SK-N-SH treated with all-trans-retinoic acid at 6 μM for 48 hours (cell line): Measurements from ENCODE around the gene KLF6.

Source experiments
- ATAC-seq: fragments of 200-7000 bp; cut with Tn5 transposase; 3 replicates; pipeline ENCODE4 v1.9.1; 2020; ENCODE audit warnings: mild to moderate bottlenecking, moderate library complexity
- CSDC2 ChIP-seq: fragments of 250-450 bp; sonication (Bioruptor Pico); IDR thresholded peaks from 2 replicates; pipeline ENCODE4 v1.5.0; 2020; ENCODE audit warnings: mild to moderate bottlenecking, moderate library complexity
- CSRNP3 ChIP-seq: fragments of 250-450 bp; sonication (Bioruptor Pico); IDR thresholded peaks from 2 replicates; pipeline ENCODE4 v1.5.1; 2021; ENCODE audit warnings: mild to moderate bottlenecking, moderate library complexity
- ESRRG ChIP-seq: fragments of 250-450 bp; sonication (Bioruptor Pico); IDR thresholded peaks from 2 replicates; pipeline ENCODE4 v1.6.1; 2021; ENCODE audit warnings: mild to moderate bottlenecking
- GLIS3 ChIP-seq: fragments of 250-450 bp; sonication (Bioruptor Pico); IDR thresholded peaks from 2 replicates; pipeline ENCODE4 v1.5.0; 2020; ENCODE audit warnings: mild to moderate bottlenecking, moderate library complexity
- ISL1 ChIP-seq: fragments of 250-450 bp; sonication (Bioruptor Pico); IDR thresholded peaks from 2 replicates; pipeline ENCODE4 v2.1.2; 2022; ENCODE audit warnings: mild to moderate bottlenecking, moderate library complexity
- OSR1 ChIP-seq: fragments of 250-450 bp; sonication (Bioruptor Pico); IDR thresholded peaks from 2 replicates; pipeline ENCODE4 v1.8.0; 2022; ENCODE audit warnings: moderate library complexity, mild to moderate bottlenecking, inconsistent platforms
- POU6F1 ChIP-seq: fragments of 250-450 bp; sonication (Bioruptor Pico); IDR thresholded peaks from 2 replicates; pipeline ENCODE4 v1.8.0; 2021; ENCODE audit warnings: low read depth, mild to moderate bottlenecking, moderate library complexity, borderline replicate concordance
- RARB ChIP-seq: fragments of 250-450 bp; sonication (Bioruptor Pico); IDR thresholded peaks from 2 replicates; pipeline ENCODE4 v1.8.0; 2021; ENCODE audit warnings: mild to moderate bottlenecking, moderate library complexity
- SNAI2 ChIP-seq: fragments of 250-450 bp; sonication (Bioruptor Pico); IDR thresholded peaks from 2 replicates; pipeline ENCODE4 v1.5.0; 2020; ENCODE audit warnings: mild to moderate bottlenecking, moderate library complexity
- TCF4 ChIP-seq: fragments of 250-450 bp; sonication (Bioruptor Pico); IDR thresholded peaks from 2 replicates; pipeline ENCODE4 v1.8.0; 2021; ENCODE audit warnings: mild to moderate bottlenecking, moderate library complexity, borderline replicate concordance
- TOX ChIP-seq: fragments of 250-450 bp; sonication (Bioruptor Pico); IDR thresholded peaks from 2 replicates; pipeline ENCODE4 v1.8.0; 2021; ENCODE audit warnings: mild to moderate bottlenecking, moderate library complexity, borderline replicate concordance
- TSHZ2 ChIP-seq: fragments of 250-450 bp; sonication (Bioruptor Pico); IDR thresholded peaks from 2 replicates; pipeline ENCODE4 v1.5.0; 2020; ENCODE audit warnings: mild to moderate bottlenecking, moderate library complexity
- ZC3H10 ChIP-seq: fragments of 250-450 bp; sonication (Bioruptor Pico); IDR thresholded peaks from 2 replicates; pipeline ENCODE4 v1.5.1; 2021; ENCODE audit warnings: mild to moderate bottlenecking, moderate library complexity
- ZFP3 ChIP-seq: fragments of 250-450 bp; sonication (Bioruptor Pico); IDR thresholded peaks from 2 replicates; pipeline ENCODE4 v1.5.0; 2020; ENCODE audit warnings: mild to moderate bottlenecking, moderate library complexity
- ZFP30 ChIP-seq: fragments of 450-650 bp; formaldehyde crosslinking; IDR thresholded peaks from 2 replicates; pipeline ENCODE4 v1.5.0; 2022; ENCODE audit warnings: mild to moderate bottlenecking, moderate library complexity
- ZNF565 ChIP-seq: fragments of 450-650 bp; formaldehyde crosslinking; conservative IDR thresholded peaks from 2 replicates; pipeline ENCODE4 v1.5.0; 2020; ENCODE audit warnings: low read depth, mild to moderate bottlenecking, moderate library complexity
- ZNF70 ChIP-seq: fragments of 450-650 bp; formaldehyde crosslinking; IDR thresholded peaks from 2 replicates; pipeline ENCODE4 v1.5.0; 2020; ENCODE audit warnings: mild to moderate bottlenecking, moderate library complexity
- TF ChIP-seq, protein P1 (sequence below): fragments of 250-450 bp; sonication (Bioruptor Pico); IDR thresholded peaks from 2 replicates; pipeline ENCODE4 v1.8.0; 2020; ENCODE audit warnings: mild to moderate bottlenecking, moderate library complexity, borderline replicate concordance

Gene KLF6

DNA sequence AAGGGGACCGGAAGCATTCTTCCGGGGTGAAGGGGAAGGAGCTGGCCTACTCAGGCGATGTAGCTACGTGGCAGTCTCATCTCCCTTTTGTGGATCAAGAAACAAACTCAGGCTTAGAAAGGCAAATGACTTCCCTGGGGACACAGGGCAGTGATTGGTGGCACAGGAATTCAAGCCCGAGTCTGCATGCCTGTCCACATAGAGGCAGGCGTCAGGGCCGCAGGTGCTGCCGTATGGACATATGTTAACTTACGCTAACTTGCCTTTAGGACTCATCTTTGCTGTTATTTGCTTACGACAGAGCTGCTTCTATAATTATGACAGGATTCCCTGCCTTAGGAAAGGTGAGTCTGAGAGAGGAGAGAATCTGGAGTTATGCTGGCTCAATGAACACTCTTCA is 42.3 kb upstream of the KLF6 start:
- ATAC-seq = no peak
- TF ChIP-seq CSRNP3 (no peak), TCF4 (CRISPR knock-in tag) (no peak), ESRRG (no peak), ZC3H10 (no peak)

GRCh38 chr10:3825862-3826351 is 40.9 kb upstream of the KLF6 start:
- no peak for ATAC-seq
- TF ChIP-seq ZFP30 (CRISPR knock-in tag) (no peak), CSDC2 (CRISPR knock-in tag) (no peak), ZFP3 (CRISPR knock-in tag) (no peak), ZNF565 (CRISPR knock-in tag) (no peak), ZC3H10 (no peak), ISL1 (CRISPR knock-in tag) (no peak), OSR1 (CRISPR knock-in tag) (no peak), CSRNP3 (no peak), POU6F1 (CRISPR knock-in tag) (no peak), SNAI2 (CRISPR knock-in tag) (no peak), RARB (CRISPR knock-in tag) (no peak), ZNF70 (CRISPR knock-in tag) (no peak)
- TF ChIP-seq, protein P1, sequence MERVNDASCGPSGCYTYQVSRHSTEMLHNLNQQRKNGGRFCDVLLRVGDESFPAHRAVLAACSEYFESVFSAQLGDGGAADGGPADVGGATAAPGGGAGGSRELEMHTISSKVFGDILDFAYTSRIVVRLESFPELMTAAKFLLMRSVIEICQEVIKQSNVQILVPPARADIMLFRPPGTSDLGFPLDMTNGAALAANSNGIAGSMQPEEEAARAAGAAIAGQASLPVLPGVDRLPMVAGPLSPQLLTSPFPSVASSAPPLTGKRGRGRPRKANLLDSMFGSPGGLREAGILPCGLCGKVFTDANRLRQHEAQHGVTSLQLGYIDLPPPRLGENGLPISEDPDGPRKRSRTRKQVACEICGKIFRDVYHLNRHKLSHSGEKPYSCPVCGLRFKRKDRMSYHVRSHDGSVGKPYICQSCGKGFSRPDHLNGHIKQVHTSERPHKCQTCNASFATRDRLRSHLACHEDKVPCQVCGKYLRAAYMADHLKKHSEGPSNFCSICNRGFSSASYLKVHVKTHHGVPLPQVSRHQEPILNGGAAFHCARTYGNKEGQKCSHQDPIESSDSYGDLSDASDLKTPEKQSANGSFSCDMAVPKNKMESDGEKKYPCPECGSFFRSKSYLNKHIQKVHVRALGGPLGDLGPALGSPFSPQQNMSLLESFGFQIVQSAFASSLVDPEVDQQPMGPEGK = no peak
- TF ChIP-seq, all 23 proteins: peak for 0

DNA sequence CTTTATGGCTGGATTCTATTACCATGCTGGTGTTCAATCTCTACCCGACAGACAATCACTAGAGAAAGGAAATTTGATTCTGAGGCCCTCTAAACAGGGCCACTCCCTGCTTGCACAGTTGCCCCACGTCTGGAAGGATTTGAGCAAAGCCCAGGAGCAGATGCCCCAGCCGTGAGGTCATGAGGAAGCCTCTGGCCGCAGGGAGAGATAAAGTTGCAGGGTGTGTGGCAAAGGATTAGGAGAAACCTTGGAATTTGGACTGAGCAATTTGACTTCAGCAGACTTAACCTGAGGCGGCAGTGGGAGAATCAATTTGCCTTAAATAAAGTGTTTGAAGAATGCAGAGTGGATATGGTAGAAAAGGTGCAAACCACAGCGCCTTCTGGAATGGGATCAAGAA is 40.2 kb upstream of the KLF6 start:
- ATAC-seq = peak; percentile 93
- TF ChIP-seq GLIS3 (CRISPR knock-in tag) (no peak), ISL1 (CRISPR knock-in tag) (0 out of 2 replicates have a peak, but pooled peaks have one; percentile 17)

DNA sequence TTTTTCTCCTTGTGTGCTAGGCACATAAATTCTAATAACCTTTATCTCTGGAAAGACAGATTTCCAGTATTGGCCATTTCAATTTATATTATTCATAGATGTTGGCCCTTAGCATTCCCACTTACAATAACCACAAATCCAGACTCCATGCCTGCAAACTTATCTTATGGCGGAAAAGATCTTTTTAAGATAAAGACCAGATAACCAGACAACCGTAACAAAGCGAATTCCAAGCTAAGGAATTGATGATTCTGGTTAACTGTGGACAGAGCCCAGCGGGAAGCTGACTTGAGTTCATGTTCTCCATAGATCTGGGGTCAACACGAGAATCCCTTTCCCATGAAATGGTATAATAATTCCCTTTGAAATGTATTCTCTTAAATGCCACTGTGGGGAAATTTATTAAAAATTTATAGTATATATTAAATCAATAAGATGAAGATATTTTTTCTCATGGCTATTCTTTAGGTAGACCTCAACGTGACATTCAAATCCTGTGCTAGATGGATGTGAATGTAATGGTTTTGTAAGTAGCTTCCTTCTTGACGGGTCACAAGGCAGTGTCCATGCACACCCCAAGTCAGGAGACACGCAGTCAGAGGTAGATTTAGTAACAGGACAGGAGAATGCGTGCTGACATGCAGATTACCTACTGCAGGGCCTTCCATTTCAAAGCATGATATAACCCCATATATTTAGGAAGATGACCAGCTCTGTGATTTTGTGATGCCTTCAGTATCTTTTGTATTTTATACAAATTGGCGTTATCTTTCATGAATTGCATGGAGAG is 37.7 kb upstream of the KLF6 start:
- TF ChIP-seq CSDC2 (CRISPR knock-in tag) (no peak), TCF4 (CRISPR knock-in tag) (no peak), TOX (CRISPR knock-in tag) (no peak), CSRNP3 (no peak), ZC3H10 (no peak), ZFP30 (CRISPR knock-in tag) (no peak), SNAI2 (CRISPR knock-in tag) (no peak), ESRRG (no peak), TSHZ2 (no peak)
- ATAC-seq = no peak
